Small intestine (tissue), 7 donors: ENCODE data around the gene PLEKHG1. TPM values are rescaled to one million over a fixed set of nuclear protein-coding genes. Genes with fewer than 3 reads are reported as not detected.
A peak's percentile ranks its signal among the peaks of the same experiment; 100 is the strongest.

Experiments
- DNase-seq, 2 donors: peaks; one replicate each; pipeline versions ENCODE4 v3.0.0 to v3.0.0-alpha.2; 2013
- FAIRE-seq: peaks from 2 replicates; lab custom pipeline; 2012; peaks lifted over from hg19 to GRCh38; lab: Jason Lieb, UNC
- H3K27ac ChIP-seq, 3 donors: one replicate each; pipeline ENCODE4 v1.5.1; 2013; ENCODE audit warnings: low read length in 2 of 3, mild to moderate bottlenecking in 2 of 3, control low read depth in 1 of 3, inconsistent platforms in 1 of 3, low read depth in 1 of 3, moderate library complexity in 1 of 3
- H3K27me3 ChIP-seq, 3 donors: one replicate each; pipeline ENCODE4 v1.6.1; 2013; ENCODE audit warnings: low read length in 3 of 3, inconsistent platforms in 1 of 3; ENCODE audit not compliant: control insufficient read depth in 3 of 3, insufficient read depth in 3 of 3
- H3K36me3 ChIP-seq, 3 donors: one replicate each; pipeline ENCODE4 v1.6.1; 2013; ENCODE audit warnings: low read length in 3 of 3, inconsistent platforms in 1 of 3, low read depth in 1 of 3, mild to moderate bottlenecking in 1 of 3, moderate library complexity in 1 of 3; ENCODE audit not compliant: control insufficient read depth in 3 of 3, insufficient read depth in 2 of 3
- H3K4me1 ChIP-seq, 3 donors: one replicate each; pipeline ENCODE4 v1.6.1; 2013; ENCODE audit warnings: low read length in 2 of 3, inconsistent platforms in 1 of 3, low read depth in 1 of 3, mild to moderate bottlenecking in 1 of 3, moderate library complexity in 1 of 3; ENCODE audit not compliant: control insufficient read depth in 3 of 3, insufficient read depth in 2 of 3
- H3K4me3 ChIP-seq, 3 donors: one replicate each; pipeline ENCODE4 v1.5.1; 2013; ENCODE audit warnings: low read length in 3 of 3, control low read depth in 1 of 3, inconsistent platforms in 1 of 3, low read depth in 1 of 3, mild to moderate bottlenecking in 1 of 3, moderate library complexity in 1 of 3
- H3K9me3 ChIP-seq, 2 donors: one replicate each; pipeline ENCODE4 v1.6.1; 2013; ENCODE audit warnings: low read depth in 1 of 2, low read length in 1 of 2; ENCODE audit not compliant: control insufficient read depth in 2 of 2, insufficient read depth in 1 of 2
- WGBS, 3 donors: extraction: QIAGEN DNeasy Blood & Tissue Kit; methylation state at CpG; one replicate each; pipeline ENCODE4 v1.1.7; 2013; 5-methylcytosine and 5-hydroxymethylcytosine counted together
- polyA plus RNA-seq, 4 donors: library from polyadenylated mRNA; stranded (reverse) in 3 of 4; unstranded in 1 of 4; fragments of 200-250 nt in 3 of 4; fragments of 120-200 nt in 1 of 4; gene quantifications; one replicate each; pipeline versions ENCODE4 v1.2.1 to v1.2.3, GENCODE V29; 2013
- donor health status: healthy with polysubstance abuse.
- donor health status: control.
- donor health status: control.
- donor health status: Bipolar disorder and iron deficiency.
- donor health status: healthy.

PLEKHG1 gene
- polyA plus RNA-seq, 4 donors: 3.0 to 7.0 (median 5.9) TPM

- no peak for FAIRE-seq
- WGBS, 3 donors: 85 to 93% (median 89%) methylated on average over 9 of the region's 9 CpGs
- no peak overlapping the region for H3K27ac ChIP-seq
Observed at GRCh38 chr6:150639823-150640331, 40.2 kb downstream of the PLEKHG1 start.

GRCh38 chr6:150640556-150641209 is 41.0 kb downstream of the PLEKHG1 start:
- 66 to 76% (median 72%) methylated on average over 7 of the region's 7 CpGs for WGBS, 3 donors
- H3K9me3 ChIP-seq: no peaks in the 10 kb centered on the region
- H3K27me3 ChIP-seq: no peaks in the 10 kb centered on the region
- H3K36me3 ChIP-seq: no peaks in the 10 kb centered on the region
- H3K4me1 ChIP-seq: peaks cover 0 to 10% (median 4%) of the 10 kb centered on the region in 3 donors
- DNase-seq (peak; percentile 43 to 48), FAIRE-seq (no peak)
- no peak overlapping the region for H3K27ac ChIP-seq
- no peak overlapping the region for H3K4me3 ChIP-seq

More at GRCh38 chr6:150639823-150640331, 40.2 kb downstream of the PLEKHG1 start:
- Histone ChIP-seq H3K27me3 (no peaks in the 10 kb centered on the region), H3K4me1 (peaks cover 0 to 10% (median 4%) of the 10 kb centered on the region in 3 donors), H3K9me3 (no peaks in the 10 kb centered on the region), H3K4me3 (no peak overlapping the region), H3K36me3 (no peaks in the 10 kb centered on the region)
- DNase-seq: no peak

GRCh38 chr6:150641398-150642139 is 41.9 kb downstream of the PLEKHG1 start:
- peak; percentile 52 to 53 for DNase-seq
- Histone ChIP-seq H3K4me1 (peaks cover 0 to 8% (median 0%) of the 10 kb centered on the region in 3 donors), H3K9me3 (no peaks in the 10 kb centered on the region), H3K27ac (peak overlapping the region in 2 of 3 donors; percentile 48 to 57), H3K36me3 (no peaks in the 10 kb centered on the region), H3K4me3 (peak overlapping the region in 1 of 3 donors; percentile 42), H3K27me3 (no peaks in the 10 kb centered on the region)
- 2 to 8% (median 6%) methylated on average over 6 of the region's 6 CpGs for WGBS, 3 donors
- peak; percentile 94 for FAIRE-seq

DNA sequence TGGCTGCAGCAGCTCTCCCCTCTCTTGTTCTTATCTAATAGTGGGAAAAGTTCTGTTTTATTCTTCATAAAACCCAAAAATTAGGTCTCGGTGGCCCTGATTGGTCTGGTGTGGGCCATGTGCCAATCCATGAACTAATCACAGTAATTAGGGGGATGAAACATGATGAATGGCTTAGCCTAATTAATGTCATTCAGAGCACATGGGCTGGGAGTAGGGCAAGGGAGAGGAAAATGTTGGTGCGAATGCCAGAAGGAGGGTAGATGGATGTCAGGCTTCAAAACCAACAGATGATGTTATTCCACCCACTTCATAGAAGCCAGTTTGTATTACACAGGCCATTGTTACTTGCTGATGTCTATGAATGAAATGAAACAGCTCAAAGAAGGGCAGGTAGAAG is 46.5 kb downstream of the PLEKHG1 start:
- no peaks in the 10 kb centered on the region for H3K36me3 ChIP-seq
- no peaks in the 10 kb centered on the region for H3K4me1 ChIP-seq
- no peak overlapping the region for H3K27ac ChIP-seq
- H3K9me3 ChIP-seq: no peaks in the 10 kb centered on the region
- DNase-seq (no peak), FAIRE-seq (no peak)
- no peaks in the 10 kb centered on the region for H3K27me3 ChIP-seq
- 92 to 98% (median 95%) methylated on average over 2 of the region's 2 CpGs for WGBS, 3 donors
- no peak overlapping the region for H3K4me3 ChIP-seq

DNA sequence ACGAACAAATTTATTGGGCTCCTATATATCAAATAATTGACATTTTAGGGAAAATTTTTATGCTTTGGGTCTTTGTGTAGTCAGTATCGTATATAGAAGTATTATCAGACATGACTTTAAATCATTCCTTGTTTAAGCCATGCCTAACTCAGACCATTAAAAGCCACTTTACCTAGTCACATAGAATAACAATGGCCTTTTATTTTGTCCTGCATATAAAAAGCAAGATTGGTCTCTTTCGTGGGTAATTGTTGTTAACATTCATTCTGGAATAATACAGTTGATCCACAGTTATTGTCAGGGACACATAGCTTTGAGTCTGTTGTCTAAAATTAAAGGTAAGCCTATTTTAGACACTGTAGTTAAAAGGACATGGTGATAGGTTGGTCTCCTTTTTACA is 47.4 kb downstream of the PLEKHG1 start:
- Histone ChIP-seq H3K4me3 (no peak overlapping the region), H3K4me1 (no peaks in the 10 kb centered on the region), H3K9me3 (no peaks in the 10 kb centered on the region), H3K27ac (no peak overlapping the region), H3K36me3 (no peaks in the 10 kb centered on the region), H3K27me3 (no peaks in the 10 kb centered on the region)
- no peak for FAIRE-seq
- DNase-seq: no peak
- WGBS, 3 donors: 70 to 80% (median 74%) methylated on average over 3 of the region's 3 CpGs

Other genes starting within 250 kb of the PLEKHG1 start
- 10 to 100 TPM in 2 of 4 donors, 1 to 10 TPM in 2; 5.3 to 17.1 (median 8.2) TPM for gene IYD, start 230.9 kb upstream of the PLEKHG1 start, polyA plus RNA-seq